HG03432 (cell line): Measurements from ENCODE around the gene CTIF.
"Not testable (repeated sequence)": the region's sequence is repeated elsewhere in the genome, so short reads cannot be mapped to it uniquely, and the experiment has no call there.

Source experiments
- ATAC-seq: cut with Tn5 transposase; IDR thresholded peaks from one replicate; pipeline ENCODE4 v1.9.1; 2021; ENCODE audit warnings: mild to moderate bottlenecking, moderate library complexity; ENCODE audit not compliant: unreplicated experiment

The CTIF gene

GRCh38 chr18:48538531-48539405 is at the start of gene CTIF:
Gene CTIF (plus strand): TSS chr18:48539031. CDS start chr18:48619566, 80,535 bp downstream.
- peak; percentile 66 for ATAC-seq

GRCh38 chr18:48490641-48491293 is 48.1 kb upstream of the CTIF start:
- ATAC-seq, result no peak

DNA sequence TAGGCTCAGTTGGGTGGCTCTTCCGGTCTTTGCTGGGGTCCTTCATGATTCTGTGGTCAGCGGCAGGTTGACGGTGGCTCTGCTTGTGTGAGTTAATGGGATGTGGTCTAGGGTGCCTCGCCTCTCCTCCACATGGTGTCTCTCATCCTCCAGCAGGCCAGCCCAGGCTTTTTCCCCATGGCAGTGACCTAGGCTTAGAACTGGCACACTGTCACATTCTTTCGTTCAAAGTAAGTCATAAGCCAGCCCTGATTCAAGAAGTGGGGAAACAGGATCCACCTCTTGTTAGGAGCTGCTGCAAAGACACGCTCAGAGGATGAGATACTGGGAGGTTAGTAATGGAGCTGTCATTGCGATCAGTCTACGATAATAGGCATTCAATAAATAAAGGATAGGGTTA is 46.0 kb upstream of the CTIF start:
- no peak for ATAC-seq

- no peak for ATAC-seq
Observed at GRCh38 chr18:48493434-48494230, 45.2 kb upstream of the CTIF start.

DNA sequence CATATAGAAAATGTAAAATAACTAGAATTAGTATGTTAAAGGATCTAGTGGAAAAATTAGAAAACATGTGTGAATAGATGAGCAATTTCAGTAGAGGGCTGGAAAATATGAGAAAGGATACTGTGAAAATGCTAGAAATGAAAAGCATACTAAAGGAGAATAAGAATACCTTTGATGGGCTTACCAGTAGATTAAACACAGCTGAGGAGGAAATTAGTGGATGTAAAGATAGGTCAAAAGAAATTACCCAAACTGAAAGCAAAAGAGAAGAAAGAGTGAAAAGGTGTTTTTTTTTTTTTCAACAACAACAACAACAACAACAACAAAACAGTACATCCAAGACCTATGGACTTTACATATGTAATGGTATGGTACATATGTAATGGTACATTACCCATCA is 41.0 kb upstream of the CTIF start:
- no peak for ATAC-seq

- ATAC-seq, result no peak
Observed at GRCh38 chr18:48500517-48500916, 38.3 kb upstream of the CTIF start.

GRCh38 chr18:48502906-48503305 is 35.9 kb upstream of the CTIF start:
- ATAC-seq, result no peak

DNA sequence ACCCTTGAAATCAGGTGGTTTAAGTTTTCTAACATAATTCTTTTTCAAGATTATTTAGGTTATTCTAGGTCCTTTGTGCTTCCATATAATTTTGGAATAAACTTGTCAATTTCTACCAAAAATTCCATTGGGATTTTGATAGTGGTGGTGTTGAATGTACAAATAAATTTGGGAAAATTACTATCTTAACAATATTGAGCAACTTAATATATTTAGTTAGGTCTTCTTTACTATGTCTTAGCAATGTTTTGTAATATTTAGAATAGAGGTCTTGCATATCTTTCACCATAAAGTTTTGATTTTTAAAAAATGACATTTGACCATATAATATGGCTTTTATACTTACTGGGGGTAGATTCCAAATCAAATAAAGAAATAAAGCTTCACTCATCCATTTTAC is 34.0 kb upstream of the CTIF start:
- ATAC-seq, result no peak

DNA sequence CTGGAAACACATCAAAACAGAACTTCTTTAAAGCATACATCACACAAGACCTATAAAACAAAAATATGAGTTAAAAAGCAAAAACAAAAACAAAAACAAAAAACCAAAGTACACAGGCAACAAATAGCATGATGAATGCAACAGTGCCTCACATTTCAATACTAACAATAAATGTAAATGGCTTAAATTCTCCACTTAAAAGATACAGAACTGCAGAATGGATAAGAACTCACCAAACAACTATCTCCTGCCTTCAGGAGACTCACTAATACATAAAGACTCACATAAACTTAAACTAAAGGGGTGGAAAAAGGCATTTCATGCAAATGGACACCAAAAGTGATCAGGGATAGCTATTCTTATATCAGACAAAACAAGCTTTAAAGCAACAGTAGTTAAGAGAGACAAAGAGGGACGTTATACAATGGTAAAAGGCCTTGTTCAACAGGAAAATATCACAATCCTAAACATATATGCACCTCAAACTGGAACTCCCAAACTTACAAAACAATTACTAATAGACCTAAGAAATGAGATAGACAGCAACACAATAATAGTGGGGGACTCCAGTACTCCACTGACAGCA is 31.8 kb upstream of the CTIF start:
- ATAC-seq, result not testable (repeated sequence)

DNA sequence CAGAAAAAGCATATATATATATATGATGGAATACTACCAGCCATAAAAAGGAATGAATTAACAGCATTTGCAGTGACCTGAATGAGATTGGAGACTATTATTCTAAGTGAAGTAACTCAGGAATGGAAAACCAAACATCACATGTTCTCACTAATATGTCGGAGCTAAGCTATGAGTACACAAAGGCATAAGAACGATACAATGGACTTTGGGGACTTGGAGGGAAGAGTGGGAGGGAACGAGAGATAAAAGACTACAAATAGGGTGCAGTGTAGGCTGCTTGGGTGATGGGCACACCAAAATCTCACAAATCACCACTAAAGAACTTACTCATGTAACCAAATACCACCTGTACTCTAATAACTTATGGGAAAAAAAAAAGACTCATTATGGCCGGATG is 26.3 kb upstream of the CTIF start:
- not testable (repeated sequence) for ATAC-seq

GRCh38 chr18:48514786-48515185 is 24.0 kb upstream of the CTIF start:
- ATAC-seq, result no peak

- no peak for ATAC-seq
Observed at GRCh38 chr18:48517048-48517447, 21.8 kb upstream of the CTIF start.

GRCh38 chr18:48519431-48520100 is 19.3 kb upstream of the CTIF start:
- ATAC-seq, result no peak

DNA sequence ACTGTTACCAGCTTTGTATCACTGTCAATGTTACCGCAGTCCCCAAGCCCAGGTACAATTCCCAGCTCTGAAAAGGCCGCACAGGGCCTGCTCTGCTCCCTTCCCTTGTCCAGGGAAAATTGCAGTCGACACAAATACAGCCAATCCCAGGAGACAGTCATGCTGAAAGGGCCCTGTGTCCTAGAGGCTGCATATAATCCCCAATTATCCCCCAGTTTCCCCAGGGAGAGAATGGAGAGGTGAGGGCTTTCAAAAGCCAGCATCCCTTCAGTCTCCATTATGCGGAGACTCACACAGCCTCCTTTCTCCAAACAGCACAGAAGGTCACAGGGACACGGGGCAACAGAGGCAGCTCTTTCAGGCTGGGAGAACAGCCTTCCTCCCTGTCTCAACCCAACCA is 17.1 kb upstream of the CTIF start:
- no peak for ATAC-seq

GRCh38 chr18:48525671-48526070 is 13.2 kb upstream of the CTIF start:
- ATAC-seq, result no peak

GRCh38 chr18:48527461-48527860 is 11.4 kb upstream of the CTIF start:
- no peak for ATAC-seq

- no peak for ATAC-seq
Observed at GRCh38 chr18:48528861-48529260, 10.0 kb upstream of the CTIF start.

DNA sequence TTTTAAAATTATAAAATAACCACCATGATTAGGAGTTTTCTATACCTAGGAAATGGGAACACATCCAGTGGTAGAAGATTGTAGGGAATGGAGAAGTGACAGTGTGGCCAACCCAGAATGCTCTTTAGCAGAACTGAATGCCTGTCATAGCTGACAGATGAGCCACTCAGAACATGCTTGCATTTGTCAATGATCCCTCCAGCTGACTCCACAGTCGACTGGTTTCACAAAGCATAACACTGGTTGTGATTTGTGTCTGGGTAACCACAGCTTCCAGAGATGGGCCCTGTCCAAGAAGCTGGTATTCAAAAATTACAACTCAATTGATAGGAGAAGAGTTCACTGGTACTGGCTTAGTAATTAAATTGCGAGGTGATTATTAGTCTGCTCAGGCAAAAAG is 9.0 kb upstream of the CTIF start:
- no peak for ATAC-seq

- ATAC-seq, result no peak
Observed at GRCh38 chr18:48530399-48531081, 8.3 kb upstream of the CTIF start.

- no peak for ATAC-seq
Observed at GRCh38 chr18:48531082-48531403, 7.8 kb upstream of the CTIF start.
